ENCODE measurements around the gene DYRK4.

The DYRK4 gene

DNA sequence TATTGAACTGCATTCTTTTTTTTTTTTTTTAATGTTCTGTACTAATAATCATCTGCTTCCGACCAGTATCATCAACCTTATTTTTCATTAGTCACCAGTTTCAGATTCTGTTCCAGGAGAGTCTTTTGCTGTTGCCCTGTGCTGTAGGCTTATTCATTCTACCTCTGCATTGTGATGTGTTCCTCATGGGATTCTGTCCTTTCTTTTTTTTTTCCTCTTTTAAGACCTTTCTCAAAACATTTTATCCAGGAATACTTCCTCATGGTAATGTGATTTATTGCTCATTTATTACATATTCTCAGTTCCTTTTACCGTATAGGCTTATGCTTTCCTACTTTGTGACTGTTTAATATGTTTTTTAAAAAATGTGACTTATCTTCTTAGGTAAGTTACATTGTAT lies 91.7 kb downstream of the DYRK4 start:
- TF ChIP-seq, protein P1, sequence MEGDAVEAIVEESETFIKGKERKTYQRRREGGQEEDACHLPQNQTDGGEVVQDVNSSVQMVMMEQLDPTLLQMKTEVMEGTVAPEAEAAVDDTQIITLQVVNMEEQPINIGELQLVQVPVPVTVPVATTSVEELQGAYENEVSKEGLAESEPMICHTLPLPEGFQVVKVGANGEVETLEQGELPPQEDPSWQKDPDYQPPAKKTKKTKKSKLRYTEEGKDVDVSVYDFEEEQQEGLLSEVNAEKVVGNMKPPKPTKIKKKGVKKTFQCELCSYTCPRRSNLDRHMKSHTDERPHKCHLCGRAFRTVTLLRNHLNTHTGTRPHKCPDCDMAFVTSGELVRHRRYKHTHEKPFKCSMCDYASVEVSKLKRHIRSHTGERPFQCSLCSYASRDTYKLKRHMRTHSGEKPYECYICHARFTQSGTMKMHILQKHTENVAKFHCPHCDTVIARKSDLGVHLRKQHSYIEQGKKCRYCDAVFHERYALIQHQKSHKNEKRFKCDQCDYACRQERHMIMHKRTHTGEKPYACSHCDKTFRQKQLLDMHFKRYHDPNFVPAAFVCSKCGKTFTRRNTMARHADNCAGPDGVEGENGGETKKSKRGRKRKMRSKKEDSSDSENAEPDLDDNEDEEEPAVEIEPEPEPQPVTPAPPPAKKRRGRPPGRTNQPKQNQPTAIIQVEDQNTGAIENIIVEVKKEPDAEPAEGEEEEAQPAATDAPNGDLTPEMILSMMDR (IDR thresholded peaks at IDR 0.05): no peak

More for the DNA sequence above, 91.7 kb downstream of the DYRK4 start:
- H3K4me1 ChIP-seq (ENCODE audit: control insufficient read depth in 1 of 2, insufficient read depth in 1 of 2, low read depth in 1 of 2, low read length in 1 of 2): peaks cover 15 to 21% of the 10 kb centered on the region in 2 experiments
- H3K4me3 ChIP-seq (ENCODE audit: low read depth in 1 of 2, low read length in 1 of 2): no peak overlapping the region
- no peaks in the 10 kb centered on the region for H3K9me3 ChIP-seq
- H3K27ac ChIP-seq: no peak overlapping the region
- H3K27me3 ChIP-seq: no peaks in the 10 kb centered on the region
- peaks cover 45% of the 10 kb centered on the region for H3K36me3 ChIP-seq

All from neutrophil (primary cell).